Caco-2 (cell line): ENCODE data around the gene DNAH8. TPM values are rescaled to one million over a fixed set of nuclear protein-coding genes. Genes with fewer than 3 reads are reported as not detected.

Experiments
- BruUV-seq: library from RNA; stranded (reverse); fragments of 400-500 nt; replicated peaks from 2 replicates; lab custom pipeline; 2021; lab: Mats Ljungman, UMichigan
- CTCF ChIA-PET: fragments of 300-600 bp; sonication (Branson Sonifier 250); formaldehyde crosslinking; loops from one replicate; lab custom pipeline; 2022; ENCODE audit warnings: antibody characterized with exemption; lab: Charles Lee
- POLR2A ChIA-PET: fragments of 300-600 bp; sonication (Branson Sonifier 250); formaldehyde crosslinking; loops from one replicate; lab custom pipeline; 2022; ENCODE audit warnings: antibody characterized with exemption; lab: Charles Lee
- DNase-seq, 2 experiments: peaks; one replicate each; pipeline versions ENCODE4 v3.0.0 to v3.0.0-alpha.2; 2020 to 2022
- H3K27me3 ChIP-seq: replicated peaks from 2 replicates; pipeline ENCODE4 v1.6.0; 2011; ENCODE audit warnings: low read length; ENCODE audit not compliant: control insufficient read depth, insufficient read depth
- H3K36me3 ChIP-seq: 2 replicates; pipeline ENCODE4 v1.5.1; 2011; ENCODE audit warnings: low read length; ENCODE audit not compliant: control insufficient read depth, insufficient read depth
- H3K4me1 ChIP-seq: fragments of 250-450 bp; sonication (Bioruptor Pico); 2 replicates; pipeline ENCODE4 v1.5.1; 2020; ENCODE audit warnings: mild to moderate bottlenecking
- H3K4me3 ChIP-seq: 2 replicates; pipeline ENCODE4 v1.5.1; 2011; ENCODE audit warnings: low read depth, mild to moderate bottlenecking, control low read depth, low read length
- H3K9me3 ChIP-seq: fragments of 250-450 bp; sonication (Bioruptor Pico); 2 replicates; pipeline ENCODE4 v1.5.1; 2020; ENCODE audit warnings: mild to moderate bottlenecking, moderate library complexity
- H3K27ac Mint-ChIP-seq: one replicate; pipeline ENCODE4 v1.8.0; 2022; ENCODE audit warnings: mixed read lengths; ENCODE audit not compliant: unreplicated experiment
- H3K27me3 Mint-ChIP-seq: one replicate; pipeline ENCODE4 v1.8.0; 2022; ENCODE audit warnings: mixed read lengths; ENCODE audit not compliant: insufficient read depth, unreplicated experiment
- H3K36me3 Mint-ChIP-seq: one replicate; pipeline ENCODE4 v1.8.0; 2022; ENCODE audit warnings: mild to moderate bottlenecking, mixed read lengths; ENCODE audit not compliant: insufficient read depth, unreplicated experiment
- H3K4me1 Mint-ChIP-seq: one replicate; pipeline ENCODE4 v1.8.0; 2022; ENCODE audit warnings: low read depth, mixed read lengths; ENCODE audit not compliant: unreplicated experiment
- H3K4me3 Mint-ChIP-seq: one replicate; pipeline ENCODE4 v1.8.0; 2022; ENCODE audit warnings: mild to moderate bottlenecking, moderate library complexity, mixed read lengths; ENCODE audit not compliant: unreplicated experiment
- H3K9me3 Mint-ChIP-seq: one replicate; pipeline ENCODE4 v1.8.0; 2022; ENCODE audit warnings: mixed read lengths; ENCODE audit not compliant: unreplicated experiment
- CTCF ChIP-seq, 2 experiments: fragments of 200-600 bp in 1 of 2; IDR thresholded peaks; 1 replicate in 1 of 2; 2 replicates in 1 of 2; pipeline versions ENCODE4 v1.5.1 to v1.8.0; 2011 to 2022; ENCODE audit warnings: antibody characterized with exemption in 1 of 2, control low read depth in 1 of 2, inconsistent platforms in 1 of 2, low read depth in 1 of 2, low read length in 1 of 2, mild to moderate bottlenecking in 1 of 2, moderate library complexity in 1 of 2; ENCODE audit not compliant: insufficient read depth in 1 of 2, severe bottlenecking in 1 of 2, unreplicated experiment in 1 of 2
- intact Hi-C: fragments of 100-400 bp; cut with micrococcal nuclease; formaldehyde crosslinking; loops from one replicate; pipeline ENCODE4 v1.10.0; 2022; ENCODE audit not compliant: unreplicated experiment
- total RNA-seq: library from RNA; stranded (reverse); gene quantifications from 2 replicates; pipeline ENCODE4 v1.2.3, GENCODE V29; 2022

DNAH8 gene
- total RNA-seq, 1 experiment from 2014 or later, result not detected

- Histone ChIP-seq H3K36me3 (no peaks in the 10 kb centered on the region), H3K9me3 (no peaks in the 10 kb centered on the region), H3K4me1 (no peaks in the 10 kb centered on the region), H3K27me3 (no peaks in the 10 kb centered on the region), H3K4me3 (no peak overlapping the region)
- ChIA-PET CTCF (no interaction called here), POLR2A (no interaction called here)
- Mint-ChIP-seq H3K4me3 (no peak overlapping the region), H3K27me3 (no peaks in the 10 kb centered on the region), H3K9me3 (no peaks in the 10 kb centered on the region), H3K4me1 (peaks cover 7% of the 10 kb centered on the region), H3K36me3 (no peaks in the 10 kb centered on the region), H3K27ac (no peak overlapping the region)
- TF ChIP-seq CTCF (IDR thresholded peaks at IDR 0.05; ENCODE audit: insufficient read depth in 1 of 2, low read depth in 1 of 2, low read length in 1 of 2, severe bottlenecking in 1 of 2, unreplicated experiment in 1 of 2), result no peak
- BruUV-seq, result no TSS peak
- no peak for DNase-seq
- intact Hi-C loops, result no loop called here
Measured at GRCh38 chr6:38984723-38985122, 269.6 kb downstream of the DNAH8 start.

- no peak for TF ChIP-seq CTCF (IDR thresholded peaks at IDR 0.05; ENCODE audit: insufficient read depth in 1 of 2, low read depth in 1 of 2, low read length in 1 of 2, severe bottlenecking in 1 of 2, unreplicated experiment in 1 of 2)
- Mint-ChIP-seq H3K27ac (no peak overlapping the region), H3K9me3 (no peaks in the 10 kb centered on the region), H3K4me3 (no peak overlapping the region), H3K4me1 (peaks cover 7% of the 10 kb centered on the region), H3K27me3 (no peaks in the 10 kb centered on the region), H3K36me3 (no peaks in the 10 kb centered on the region)
- H3K4me1 ChIP-seq, result no peaks in the 10 kb centered on the region
- no peaks in the 10 kb centered on the region for H3K27me3 ChIP-seq
- no TSS peak for BruUV-seq
- ChIA-PET POLR2A (no interaction called here), CTCF (no interaction called here)
- no peak for DNase-seq
- no peaks in the 10 kb centered on the region for H3K9me3 ChIP-seq
- H3K4me3 ChIP-seq, result no peak overlapping the region
- H3K36me3 ChIP-seq, result no peaks in the 10 kb centered on the region
- intact Hi-C loops, result no loop called here
Measured at GRCh38 chr6:38985839-38986238, 270.7 kb downstream of the DNAH8 start.

GRCh38 chr6:38987503-38987902 lies 272.4 kb downstream of the DNAH8 start:
- POLR2A ChIA-PET, result no interaction called here
- no TSS peak for BruUV-seq
- DNase-seq, result no peak
- H3K36me3 ChIP-seq, result no peaks in the 10 kb centered on the region
- no peak overlapping the region for H3K4me3 Mint-ChIP-seq
- H3K27ac Mint-ChIP-seq, result no peak overlapping the region
- no peaks in the 10 kb centered on the region for H3K27me3 ChIP-seq
- no peaks in the 10 kb centered on the region for H3K4me1 ChIP-seq
- H3K36me3 Mint-ChIP-seq, result no peaks in the 10 kb centered on the region
- peaks cover 4% of the 10 kb centered on the region for H3K4me1 Mint-ChIP-seq
- no peak overlapping the region for H3K4me3 ChIP-seq
- H3K27me3 Mint-ChIP-seq, result no peaks in the 10 kb centered on the region
- no peak for TF ChIP-seq CTCF (IDR thresholded peaks at IDR 0.05; ENCODE audit: insufficient read depth in 1 of 2, low read depth in 1 of 2, low read length in 1 of 2, severe bottlenecking in 1 of 2, unreplicated experiment in 1 of 2)
- no peaks in the 10 kb centered on the region for H3K9me3 Mint-ChIP-seq
- intact Hi-C loops, result no loop called here
- CTCF ChIA-PET, result no interaction called here
- H3K9me3 ChIP-seq, result no peaks in the 10 kb centered on the region
